HCT116 (cell line): Measurements from ENCODE around the gene S1PR2.

ENCODE experiments used
- CEBPB ChIP-seq: IDR thresholded peaks from 2 replicates; pipeline ENCODE4 v1.6.1; 2012; ENCODE audit warnings: low read depth
- CTCF ChIP-seq, 3 experiments: fragments of 200-600 bp in 1 of 3; sonication (generic) in 1 of 3; IDR thresholded peaks in 2 of 3; conservative IDR thresholded peaks in 1 of 3; 2 replicates each; pipeline ENCODE4 v1.5.1; 2012 to 2017; ENCODE audit warnings: low read depth in 2 of 3, low read length in 2 of 3, antibody characterized with exemption in 1 of 3, borderline replicate concordance in 1 of 3, control low read depth in 1 of 3, mild to moderate bottlenecking in 1 of 3, mixed read lengths in 1 of 3, mixed run types in 1 of 3, moderate library complexity in 1 of 3; ENCODE audit not compliant: insufficient read depth in 1 of 3
- JUND ChIP-seq: IDR thresholded peaks from 2 replicates; pipeline ENCODE4 v1.6.1; 2012
- POLR2A ChIP-seq: IDR thresholded peaks from 2 replicates; pipeline ENCODE4 v1.7.0; 2011; ENCODE audit warnings: borderline replicate concordance; ENCODE audit not compliant: insufficient read depth, insufficient read length; ENCODE audit errors: extremely low read depth
- POLR2AphosphoS5 ChIP-seq: IDR thresholded peaks from 2 replicates; pipeline ENCODE4 v1.6.1; 2011; ENCODE audit warnings: mild to moderate bottlenecking, low read depth, low read length, moderate library complexity
- TCF7L2 ChIP-seq: IDR thresholded peaks from 2 replicates; pipeline ENCODE4 v1.7.0; 2011; ENCODE audit warnings: borderline replicate concordance, inconsistent platforms; ENCODE audit not compliant: insufficient read depth, insufficient read length; ENCODE audit errors: extremely low read depth
- TF ChIP-seq, protein P1 (sequence below): IDR thresholded peaks from 2 replicates; pipeline ENCODE4 v1.6.1; 2012; ENCODE audit warnings: low read depth
- TF ChIP-seq, protein P2 (sequence below): IDR thresholded peaks from 2 replicates; pipeline ENCODE4 v1.6.1; 2012
- TF ChIP-seq, protein P3 (sequence below): IDR thresholded peaks from 2 replicates; pipeline ENCODE4 v1.6.1; 2011; ENCODE audit warnings: mild to moderate bottlenecking, low read length, moderate library complexity; ENCODE audit not compliant: insufficient replicate concordance; ENCODE audit errors: extremely low read depth

GRCh38 chr19:10193790-10194499 is 37.2 kb downstream of the S1PR2 start:
- TF ChIP-seq CTCF (IDR thresholded peaks at IDR 0.05 in 2 of 3, conservative IDR thresholded peaks at IDR 0.05 in 1 of 3; ENCODE audit: borderline replicate concordance in 1 of 3, insufficient read depth in 1 of 3, low read depth in 2 of 3, low read length in 2 of 3): no peak
- no peak for TF ChIP-seq POLR2AphosphoS5
- TF ChIP-seq, protein P1, sequence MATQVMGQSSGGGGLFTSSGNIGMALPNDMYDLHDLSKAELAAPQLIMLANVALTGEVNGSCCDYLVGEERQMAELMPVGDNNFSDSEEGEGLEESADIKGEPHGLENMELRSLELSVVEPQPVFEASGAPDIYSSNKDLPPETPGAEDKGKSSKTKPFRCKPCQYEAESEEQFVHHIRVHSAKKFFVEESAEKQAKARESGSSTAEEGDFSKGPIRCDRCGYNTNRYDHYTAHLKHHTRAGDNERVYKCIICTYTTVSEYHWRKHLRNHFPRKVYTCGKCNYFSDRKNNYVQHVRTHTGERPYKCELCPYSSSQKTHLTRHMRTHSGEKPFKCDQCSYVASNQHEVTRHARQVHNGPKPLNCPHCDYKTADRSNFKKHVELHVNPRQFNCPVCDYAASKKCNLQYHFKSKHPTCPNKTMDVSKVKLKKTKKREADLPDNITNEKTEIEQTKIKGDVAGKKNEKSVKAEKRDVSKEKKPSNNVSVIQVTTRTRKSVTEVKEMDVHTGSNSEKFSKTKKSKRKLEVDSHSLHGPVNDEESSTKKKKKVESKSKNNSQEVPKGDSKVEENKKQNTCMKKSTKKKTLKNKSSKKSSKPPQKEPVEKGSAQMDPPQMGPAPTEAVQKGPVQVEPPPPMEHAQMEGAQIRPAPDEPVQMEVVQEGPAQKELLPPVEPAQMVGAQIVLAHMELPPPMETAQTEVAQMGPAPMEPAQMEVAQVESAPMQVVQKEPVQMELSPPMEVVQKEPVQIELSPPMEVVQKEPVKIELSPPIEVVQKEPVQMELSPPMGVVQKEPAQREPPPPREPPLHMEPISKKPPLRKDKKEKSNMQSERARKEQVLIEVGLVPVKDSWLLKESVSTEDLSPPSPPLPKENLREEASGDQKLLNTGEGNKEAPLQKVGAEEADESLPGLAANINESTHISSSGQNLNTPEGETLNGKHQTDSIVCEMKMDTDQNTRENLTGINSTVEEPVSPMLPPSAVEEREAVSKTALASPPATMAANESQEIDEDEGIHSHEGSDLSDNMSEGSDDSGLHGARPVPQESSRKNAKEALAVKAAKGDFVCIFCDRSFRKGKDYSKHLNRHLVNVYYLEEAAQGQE: no peak
- TF ChIP-seq CEBPB: no peak
- no peak for TF ChIP-seq TCF7L2
- TF ChIP-seq, protein P2, sequence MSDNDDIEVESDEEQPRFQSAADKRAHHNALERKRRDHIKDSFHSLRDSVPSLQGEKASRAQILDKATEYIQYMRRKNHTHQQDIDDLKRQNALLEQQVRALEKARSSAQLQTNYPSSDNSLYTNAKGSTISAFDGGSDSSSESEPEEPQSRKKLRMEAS: no peak
- no peak for TF ChIP-seq POLR2A
- TF ChIP-seq JUND: no peak
- TF ChIP-seq, protein P3, sequence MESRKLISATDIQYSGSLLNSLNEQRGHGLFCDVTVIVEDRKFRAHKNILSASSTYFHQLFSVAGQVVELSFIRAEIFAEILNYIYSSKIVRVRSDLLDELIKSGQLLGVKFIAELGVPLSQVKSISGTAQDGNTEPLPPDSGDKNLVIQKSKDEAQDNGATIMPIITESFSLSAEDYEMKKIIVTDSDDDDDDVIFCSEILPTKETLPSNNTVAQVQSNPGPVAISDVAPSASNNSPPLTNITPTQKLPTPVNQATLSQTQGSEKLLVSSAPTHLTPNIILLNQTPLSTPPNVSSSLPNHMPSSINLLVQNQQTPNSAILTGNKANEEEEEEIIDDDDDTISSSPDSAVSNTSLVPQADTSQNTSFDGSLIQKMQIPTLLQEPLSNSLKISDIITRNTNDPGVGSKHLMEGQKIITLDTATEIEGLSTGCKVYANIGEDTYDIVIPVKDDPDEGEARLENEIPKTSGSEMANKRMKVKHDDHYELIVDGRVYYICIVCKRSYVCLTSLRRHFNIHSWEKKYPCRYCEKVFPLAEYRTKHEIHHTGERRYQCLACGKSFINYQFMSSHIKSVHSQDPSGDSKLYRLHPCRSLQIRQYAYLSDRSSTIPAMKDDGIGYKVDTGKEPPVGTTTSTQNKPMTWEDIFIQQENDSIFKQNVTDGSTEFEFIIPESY: no peak
